Hepatocyte (in vitro differentiated cells): ENCODE measurements around the gene ARHGAP30. TPM values are rescaled to one million over a fixed set of nuclear protein-coding genes. Genes with fewer than 3 reads are reported as not detected.

ENCODE experiments used
- DNase-seq: peaks from one replicate; pipeline ENCODE4 v3.0.0-alpha.2; 2016; ENCODE audit warnings: low spot score
- H2AFZ ChIP-seq: fragments of 200-600 bp; sonication (generic); 2 replicates; pipeline ENCODE4 v1.6.0; 2016; ENCODE audit warnings: antibody characterized with exemption, mild to moderate bottlenecking
- H3K27ac ChIP-seq: fragments of 200-600 bp; sonication (generic); 2 replicates; pipeline ENCODE4 v1.5.1; 2016; ENCODE audit warnings: mild to moderate bottlenecking
- H3K27me3 ChIP-seq: fragments of 200-600 bp; sonication (generic); 2 replicates; pipeline ENCODE4 v1.6.1; 2016
- H3K36me3 ChIP-seq: fragments of 200-600 bp; sonication (generic); replicated peaks from 2 replicates; pipeline ENCODE4 v1.5.1; 2016; ENCODE audit warnings: low read depth; ENCODE audit not compliant: insufficient read depth
- H3K4me1 ChIP-seq: fragments of 200-600 bp; sonication (generic); 2 replicates; pipeline ENCODE4 v1.5.1; 2016; ENCODE audit warnings: mild to moderate bottlenecking, moderate library complexity; ENCODE audit not compliant: insufficient read depth
- H3K4me2 ChIP-seq: fragments of 200-600 bp; sonication (generic); 2 replicates; pipeline ENCODE4 v1.6.0; 2016
- H3K4me3 ChIP-seq: fragments of 200-600 bp; sonication (generic); 2 replicates; pipeline ENCODE4 v1.5.1; 2016; ENCODE audit warnings: mild to moderate bottlenecking
- H3K79me2 ChIP-seq: fragments of 200-600 bp; sonication (generic); 2 replicates; pipeline ENCODE4 v1.6.0; 2017; ENCODE audit warnings: mild to moderate bottlenecking
- H3K9me2 ChIP-seq: fragments of 200-600 bp; sonication (generic); replicated peaks from 2 replicates; pipeline ENCODE4 v1.6.0; 2017; ENCODE audit warnings: mild to moderate bottlenecking; ENCODE audit not compliant: insufficient read depth
- H3K9me3 ChIP-seq: fragments of 200-600 bp; sonication (generic); 2 replicates; pipeline ENCODE4 v1.5.1; 2016; ENCODE audit warnings: low read depth, mild to moderate bottlenecking
- H4K20me1 ChIP-seq: fragments of 200-600 bp; sonication (generic); 2 replicates; pipeline ENCODE4 v1.6.0; 2016; ENCODE audit warnings: mild to moderate bottlenecking; ENCODE audit not compliant: insufficient read depth, poor library complexity, severe bottlenecking
- EZH2 ChIP-seq: fragments of 200-600 bp; sonication (generic); IDR thresholded peaks from 2 replicates; pipeline ENCODE4 v1.6.1; 2016; ENCODE audit warnings: antibody characterized with exemption, mild to moderate bottlenecking, borderline replicate concordance
- EZH2phosphoT487 ChIP-seq: fragments of 200-600 bp; sonication (generic); IDR thresholded peaks from one replicate; pipeline ENCODE4 v1.6.1; 2018; ENCODE audit warnings: antibody characterized with exemption, mild to moderate bottlenecking, low read depth, moderate library complexity; ENCODE audit not compliant: unreplicated experiment, severe bottlenecking
- WGBS: methylation state at CpG from one replicate; pipeline ENCODE4 v1.1.6; 2016; ENCODE audit warnings: low lambda C conversion rate; ENCODE audit errors: missing lambda C conversion rate; 5-methylcytosine and 5-hydroxymethylcytosine counted together
- polyA plus RNA-seq: library from polyadenylated mRNA; unstranded; fragments of >200 nt; fragmentation: Nextera tagmentation; extraction: Ambion mirVana; gene quantifications from 2 replicates; pipeline ENCODE4 v1.2.1, GENCODE V29; 2016
- total RNA-seq: library from RNA; depleted of rRNA; stranded (reverse); fragments of >200 nt; gene quantifications from 2 replicates; pipeline ENCODE4 v1.2.3, GENCODE V29; 2014
- TF ChIP-seq, protein P1 (sequence below): fragments of 200-600 bp; sonication (generic); IDR thresholded peaks from 2 replicates; pipeline ENCODE4 v1.5.1; 2016; ENCODE audit warnings: antibody characterized with exemption, mild to moderate bottlenecking; ENCODE audit not compliant: poor library complexity

Gene ARHGAP30
- total and polyA plus RNA-seq, 2 experiments from 2014 or later: 0.80 to 1.7 TPM

DNA sequence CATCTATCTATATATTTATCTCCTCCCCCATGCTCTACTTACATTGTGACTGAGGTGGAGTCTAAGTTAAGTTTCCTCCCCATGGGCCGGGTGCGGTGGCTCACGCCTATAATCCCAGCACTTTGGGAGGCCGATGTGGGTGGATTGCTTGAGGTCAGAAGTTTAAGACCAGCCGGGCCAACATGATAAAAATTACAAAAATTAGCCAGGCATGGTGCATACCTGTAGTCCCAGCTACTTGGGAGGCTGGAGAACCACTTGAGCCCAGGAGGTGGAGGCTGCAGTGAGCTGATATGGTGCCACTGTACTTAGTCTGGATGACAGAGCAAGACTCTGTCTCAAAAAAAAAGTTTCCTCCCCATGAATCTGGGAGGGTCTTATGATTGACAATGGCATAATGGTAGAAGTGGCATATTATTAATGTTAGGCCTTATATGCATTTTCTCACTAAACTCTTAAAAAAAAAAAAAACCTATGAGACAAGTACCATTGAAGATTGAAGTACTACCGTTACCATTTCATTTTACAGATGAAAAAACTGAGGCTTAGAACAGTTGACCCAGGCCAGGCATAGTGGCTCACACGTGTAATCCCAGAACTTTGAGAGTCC, 60.0 kb downstream of the ARHGAP30 start:
- no peaks in the 10 kb centered on the region for H3K36me3 ChIP-seq
- peak overlapping the region; percentile 59 for H3K27ac ChIP-seq
- no peak for DNase-seq
- no peaks in the 10 kb centered on the region for H3K9me3 ChIP-seq
- no peaks in the 10 kb centered on the region for H3K27me3 ChIP-seq
- H2AFZ ChIP-seq: no peak overlapping the region
- peak overlapping the region; percentile 20 for H3K4me2 ChIP-seq
- WGBS: 64% methylated on average over 7 of the region's 7 CpGs
- H3K4me3 ChIP-seq: no peak overlapping the region
- TF ChIP-seq, protein P1, sequence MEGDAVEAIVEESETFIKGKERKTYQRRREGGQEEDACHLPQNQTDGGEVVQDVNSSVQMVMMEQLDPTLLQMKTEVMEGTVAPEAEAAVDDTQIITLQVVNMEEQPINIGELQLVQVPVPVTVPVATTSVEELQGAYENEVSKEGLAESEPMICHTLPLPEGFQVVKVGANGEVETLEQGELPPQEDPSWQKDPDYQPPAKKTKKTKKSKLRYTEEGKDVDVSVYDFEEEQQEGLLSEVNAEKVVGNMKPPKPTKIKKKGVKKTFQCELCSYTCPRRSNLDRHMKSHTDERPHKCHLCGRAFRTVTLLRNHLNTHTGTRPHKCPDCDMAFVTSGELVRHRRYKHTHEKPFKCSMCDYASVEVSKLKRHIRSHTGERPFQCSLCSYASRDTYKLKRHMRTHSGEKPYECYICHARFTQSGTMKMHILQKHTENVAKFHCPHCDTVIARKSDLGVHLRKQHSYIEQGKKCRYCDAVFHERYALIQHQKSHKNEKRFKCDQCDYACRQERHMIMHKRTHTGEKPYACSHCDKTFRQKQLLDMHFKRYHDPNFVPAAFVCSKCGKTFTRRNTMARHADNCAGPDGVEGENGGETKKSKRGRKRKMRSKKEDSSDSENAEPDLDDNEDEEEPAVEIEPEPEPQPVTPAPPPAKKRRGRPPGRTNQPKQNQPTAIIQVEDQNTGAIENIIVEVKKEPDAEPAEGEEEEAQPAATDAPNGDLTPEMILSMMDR: no peak
- no peak for TF ChIP-seq EZH2
- no peak for TF ChIP-seq EZH2phosphoT487
- no peaks in the 10 kb centered on the region for H3K9me2 ChIP-seq
- peaks cover 90% of the 10 kb centered on the region for H3K79me2 ChIP-seq
- peaks cover 44% of the 10 kb centered on the region for H4K20me1 ChIP-seq
- peaks cover 43% of the 10 kb centered on the region for H3K4me1 ChIP-seq

DNA sequence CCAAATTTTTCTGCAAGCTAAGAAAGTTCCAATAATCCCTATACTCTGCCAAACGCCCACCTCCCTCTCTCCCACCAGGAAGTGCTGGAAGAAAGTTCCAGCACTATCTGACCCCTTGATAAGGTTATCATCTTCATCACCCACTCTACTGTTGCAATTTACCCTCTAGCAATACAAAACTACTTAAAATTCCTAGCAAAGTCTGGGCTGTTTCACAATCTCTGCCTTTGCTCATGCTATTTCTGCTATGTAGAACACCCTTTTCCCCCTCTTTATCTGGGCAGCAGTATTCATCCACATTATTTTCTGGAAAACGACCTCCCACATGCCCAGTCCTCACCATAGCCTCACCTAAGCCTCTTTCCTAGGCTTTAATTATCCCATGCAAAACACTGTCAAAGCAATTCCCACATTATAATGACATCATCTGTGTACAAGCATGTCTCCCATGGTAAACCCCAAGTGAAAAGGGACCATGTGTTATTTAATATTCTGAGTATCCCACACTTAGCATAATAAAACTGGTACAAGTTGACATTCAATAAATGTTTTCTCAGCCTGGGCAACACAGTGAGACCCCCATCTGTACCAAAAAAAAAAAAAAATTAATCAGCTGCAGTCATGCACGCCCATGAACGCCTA, 60.7 kb downstream of the ARHGAP30 start:
- WGBS: 44% methylated on average over 4 of the region's 4 CpGs
- Histone ChIP-seq H4K20me1 (peaks cover 47% of the 10 kb centered on the region), H3K27me3 (no peaks in the 10 kb centered on the region), H3K4me3 (no peak overlapping the region), H3K79me2 (peaks cover 94% of the 10 kb centered on the region), H3K27ac (peak overlapping the region; percentile 59), H3K36me3 (no peaks in the 10 kb centered on the region), H3K9me3 (no peaks in the 10 kb centered on the region), H2AFZ (no peak overlapping the region), H3K4me1 (peaks cover 36% of the 10 kb centered on the region), H3K4me2 (peak overlapping the region; percentile 20), H3K9me2 (no peaks in the 10 kb centered on the region)
- no peak for DNase-seq
- no peak for TF ChIP-seq EZH2phosphoT487
- TF ChIP-seq EZH2: no peak
- TF ChIP-seq, protein P1: no peak

DNA sequence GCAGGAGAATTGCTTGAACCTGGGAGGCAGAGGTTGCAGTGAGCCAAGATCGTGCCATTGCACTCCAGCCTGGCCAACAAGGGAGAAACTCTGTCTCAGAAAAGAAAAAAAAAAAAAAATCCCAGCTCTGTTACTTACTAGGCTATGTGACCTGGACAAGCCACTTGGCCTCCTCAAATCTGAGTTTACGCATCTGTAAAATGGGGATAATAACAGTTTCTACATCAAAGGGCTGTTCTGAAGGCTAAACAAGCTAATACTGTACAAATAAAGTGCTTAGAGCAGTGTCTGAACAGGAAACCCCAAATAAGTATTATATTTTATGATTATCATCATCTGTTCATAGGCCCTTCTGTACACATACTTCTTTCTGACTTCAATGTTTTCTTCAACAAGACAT, 62.3 kb downstream of the ARHGAP30 start:
- H3K36me3 ChIP-seq: no peaks in the 10 kb centered on the region
- peaks cover 47% of the 10 kb centered on the region for H4K20me1 ChIP-seq
- 100% methylated on average over 2 of the region's 2 CpGs for WGBS
- no peak overlapping the region for H3K4me2 ChIP-seq
- no peak overlapping the region for H3K4me3 ChIP-seq
- no peak for TF ChIP-seq EZH2
- TF ChIP-seq, protein P1: no peak
- TF ChIP-seq EZH2phosphoT487: no peak
- no peaks in the 10 kb centered on the region for H3K27me3 ChIP-seq
- no peak for DNase-seq
- no peaks in the 10 kb centered on the region for H3K9me2 ChIP-seq
- H3K4me1 ChIP-seq: peaks cover 23% of the 10 kb centered on the region
- H3K9me3 ChIP-seq: no peaks in the 10 kb centered on the region
- H2AFZ ChIP-seq: no peak overlapping the region
- H3K27ac ChIP-seq: no peak overlapping the region
- H3K79me2 ChIP-seq: peaks cover 96% of the 10 kb centered on the region
